Breast epithelium (tissue), 3 donors: ENCODE data around the gene C2CD3.

Experiments
- POLR2A ChIP-seq: fragments of 450-650 bp; IDR thresholded peaks from one replicate; pipeline ENCODE4 v1.6.1; 2016; ENCODE audit warnings: antibody characterized with exemption, mild to moderate bottlenecking, moderate library complexity
- TF ChIP-seq, protein P1 (sequence below), 3 donors: fragments of 450-650 bp; IDR thresholded peaks; one replicate each; pipeline ENCODE4 v1.5.1; 2016 to 2017; ENCODE audit warnings: antibody characterized with exemption in 3 of 3, mild to moderate bottlenecking in 3 of 3, moderate library complexity in 3 of 3

DNA sequence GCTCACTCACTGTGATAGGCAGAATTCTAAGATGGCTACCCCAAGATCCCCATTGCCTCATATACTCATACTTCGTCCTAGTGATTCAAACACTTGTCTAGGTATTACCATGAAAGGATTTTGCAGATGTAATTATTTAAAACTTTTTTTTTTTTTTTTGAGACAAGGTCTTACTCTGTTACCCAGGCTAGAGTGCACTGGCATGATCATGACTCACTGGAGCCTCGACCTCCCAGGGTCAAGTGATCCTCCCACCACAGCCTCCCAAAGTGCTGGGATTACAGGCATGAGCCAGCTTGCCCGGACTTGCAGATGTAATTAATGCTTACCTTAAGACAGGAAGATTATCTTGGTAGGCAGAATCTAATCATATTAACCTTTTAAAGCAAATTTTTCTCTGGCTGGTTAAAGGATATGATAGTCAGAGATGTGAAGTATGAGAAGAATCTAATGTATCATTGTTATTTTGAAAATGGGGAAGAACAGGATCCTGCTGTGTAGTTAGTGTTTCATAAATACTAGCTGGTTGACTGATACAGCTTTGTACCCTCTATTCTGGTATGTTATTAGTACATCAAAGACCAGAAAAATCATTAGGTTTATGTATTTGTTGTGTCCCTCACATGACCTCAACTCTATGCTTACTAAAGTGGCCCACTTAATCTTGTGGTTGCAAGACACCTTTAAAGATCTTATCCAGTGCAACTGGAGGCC lies 35.5 kb downstream of the C2CD3 start:
- TF ChIP-seq POLR2A, result no peak
- TF ChIP-seq, protein P1, sequence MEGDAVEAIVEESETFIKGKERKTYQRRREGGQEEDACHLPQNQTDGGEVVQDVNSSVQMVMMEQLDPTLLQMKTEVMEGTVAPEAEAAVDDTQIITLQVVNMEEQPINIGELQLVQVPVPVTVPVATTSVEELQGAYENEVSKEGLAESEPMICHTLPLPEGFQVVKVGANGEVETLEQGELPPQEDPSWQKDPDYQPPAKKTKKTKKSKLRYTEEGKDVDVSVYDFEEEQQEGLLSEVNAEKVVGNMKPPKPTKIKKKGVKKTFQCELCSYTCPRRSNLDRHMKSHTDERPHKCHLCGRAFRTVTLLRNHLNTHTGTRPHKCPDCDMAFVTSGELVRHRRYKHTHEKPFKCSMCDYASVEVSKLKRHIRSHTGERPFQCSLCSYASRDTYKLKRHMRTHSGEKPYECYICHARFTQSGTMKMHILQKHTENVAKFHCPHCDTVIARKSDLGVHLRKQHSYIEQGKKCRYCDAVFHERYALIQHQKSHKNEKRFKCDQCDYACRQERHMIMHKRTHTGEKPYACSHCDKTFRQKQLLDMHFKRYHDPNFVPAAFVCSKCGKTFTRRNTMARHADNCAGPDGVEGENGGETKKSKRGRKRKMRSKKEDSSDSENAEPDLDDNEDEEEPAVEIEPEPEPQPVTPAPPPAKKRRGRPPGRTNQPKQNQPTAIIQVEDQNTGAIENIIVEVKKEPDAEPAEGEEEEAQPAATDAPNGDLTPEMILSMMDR (IDR thresholded peaks at IDR 0.05), result no peak
